ENCODE measurements around the gene GOLGA6A.

DNA sequence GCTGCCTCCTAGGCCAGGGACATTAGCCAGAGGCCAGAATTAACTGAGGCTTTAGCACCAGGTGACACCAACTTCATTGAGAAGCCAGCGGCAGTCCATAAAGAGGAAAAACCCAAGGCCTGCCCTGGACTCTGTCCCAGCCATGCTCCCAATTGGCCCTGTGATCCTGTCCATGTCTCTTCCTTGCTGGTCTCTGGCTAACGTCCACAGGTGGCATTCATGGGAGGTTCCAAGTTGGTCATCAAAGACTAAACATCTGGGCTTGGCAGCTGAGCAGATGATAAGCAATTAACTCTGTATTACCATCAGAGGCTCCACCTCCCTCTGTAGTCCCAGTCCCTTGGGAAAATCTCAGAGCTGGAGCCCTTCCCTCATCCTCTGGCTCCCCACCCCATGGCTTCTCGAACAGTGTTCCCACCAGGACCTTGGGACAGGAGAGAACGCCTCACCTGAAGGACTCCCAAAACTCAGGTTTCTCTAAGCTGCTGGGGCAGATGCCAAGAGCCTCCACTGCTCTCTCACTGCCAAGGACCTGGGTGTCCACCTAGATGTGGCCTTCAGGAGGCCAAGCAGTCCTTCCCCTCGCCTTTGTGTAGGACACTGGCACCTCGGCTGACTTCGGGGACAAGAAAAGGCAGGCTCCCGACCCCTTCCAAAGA, 40.4 kb downstream of the GOLGA6A start:
- TF ChIP-seq CTCF (conservative IDR thresholded peaks at IDR 0.05; ENCODE audit: low read depth, low read length) (no peak), EZH2 (IDR thresholded peaks at IDR 0.05; ENCODE audit: borderline replicate concordance, low read depth, low read length, poor library complexity, severe bottlenecking) (no peak)

Measured in A673 (cell line).